GM21723 (cell line): Measurements from ENCODE around the gene EPHB4.

Experiments
- ATAC-seq: cut with Tn5 transposase; IDR thresholded peaks from one replicate; pipeline ENCODE4 v1.9.1; 2021; ENCODE audit warnings: mild to moderate bottlenecking, moderate library complexity; ENCODE audit not compliant: unreplicated experiment

EPHB4 gene

DNA sequence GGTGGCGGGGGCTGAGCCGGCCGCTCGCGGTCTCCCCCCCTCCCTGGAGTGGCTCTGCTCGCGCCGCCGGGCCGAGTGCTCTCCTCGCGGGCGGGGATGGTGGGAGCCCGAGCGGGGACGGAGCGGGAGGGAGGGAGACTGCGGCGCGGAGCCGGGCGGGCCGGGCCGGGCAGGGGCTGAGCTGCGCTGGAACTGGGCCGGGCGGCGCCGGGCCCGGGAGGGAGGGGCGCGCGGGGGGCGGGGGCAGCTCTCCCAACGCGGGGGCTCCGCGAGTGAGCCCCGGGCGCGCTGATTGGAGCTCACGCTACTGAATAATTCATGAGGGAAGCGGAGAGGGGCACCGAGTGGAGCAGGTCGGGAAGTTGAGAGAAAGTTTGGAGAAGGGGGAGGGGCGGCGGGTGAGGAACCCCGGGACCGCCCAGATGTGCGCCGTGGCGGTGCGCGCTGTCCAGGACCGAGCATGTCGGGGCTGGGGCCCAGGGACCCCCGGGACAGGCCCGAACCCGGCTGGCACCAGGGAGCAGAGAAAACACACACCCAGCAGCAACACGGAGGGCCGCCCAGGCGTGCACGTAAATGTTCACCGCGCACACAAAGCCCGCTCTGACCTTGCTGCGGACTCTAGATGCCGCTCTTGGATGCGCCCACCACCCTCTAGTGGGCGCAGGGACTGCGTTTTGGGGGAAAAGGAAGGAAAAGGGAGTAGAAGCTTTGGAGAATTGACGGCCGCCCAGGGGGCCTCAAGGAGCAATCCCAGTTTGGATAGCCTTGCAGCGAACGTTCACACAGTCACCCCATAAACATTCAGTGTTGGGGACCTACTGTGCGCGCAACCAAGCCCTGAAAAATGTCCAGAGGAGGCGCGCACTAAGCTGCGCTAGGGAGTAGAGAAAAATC is at the start of gene EPHB4:
Gene EPHB4 (minus strand): TSS at position 194 of the 897 bp plus-strand sequence. CDS start 493 bp downstream, outside the sequence.
- ATAC-seq = no peak

DNA sequence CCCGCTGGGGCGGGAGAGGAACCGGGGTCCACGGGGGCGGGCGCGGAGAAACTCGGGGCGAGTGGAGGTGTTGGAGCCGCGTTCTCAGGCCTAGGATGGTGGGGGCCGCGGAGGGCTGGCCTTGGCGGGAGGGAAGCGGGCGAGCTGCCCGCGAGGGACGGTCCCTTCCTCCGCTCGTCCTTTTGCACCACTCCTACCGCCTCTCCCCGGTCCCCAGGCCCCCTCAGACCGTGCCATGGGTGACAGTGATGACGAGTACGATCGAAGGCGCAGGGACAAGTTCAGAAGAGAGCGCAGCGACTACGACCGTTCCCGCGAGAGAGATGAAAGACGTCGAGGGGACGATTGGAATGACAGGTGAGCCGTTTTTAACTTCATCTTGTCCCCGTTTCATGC is 48.0 kb upstream of the EPHB4 start:
- peak; percentile 44 for ATAC-seq

- ATAC-seq = peak; percentile 85
These were observed 47.4 kb upstream of the EPHB4 start, which contains the start of gene SRRT for GRCh38 chr7:100874577-100875355. SRRT (plus strand) TSS chr7:100875103; CDS start chr7:100875591, 488 bp downstream.

- ATAC-seq = no peak
These were observed 46.9 kb upstream of the EPHB4 start for GRCh38 chr7:100874300-100874576.

- no peak for ATAC-seq
These were observed 46.4 kb upstream of the EPHB4 start for GRCh38 chr7:100873599-100874299.

DNA sequence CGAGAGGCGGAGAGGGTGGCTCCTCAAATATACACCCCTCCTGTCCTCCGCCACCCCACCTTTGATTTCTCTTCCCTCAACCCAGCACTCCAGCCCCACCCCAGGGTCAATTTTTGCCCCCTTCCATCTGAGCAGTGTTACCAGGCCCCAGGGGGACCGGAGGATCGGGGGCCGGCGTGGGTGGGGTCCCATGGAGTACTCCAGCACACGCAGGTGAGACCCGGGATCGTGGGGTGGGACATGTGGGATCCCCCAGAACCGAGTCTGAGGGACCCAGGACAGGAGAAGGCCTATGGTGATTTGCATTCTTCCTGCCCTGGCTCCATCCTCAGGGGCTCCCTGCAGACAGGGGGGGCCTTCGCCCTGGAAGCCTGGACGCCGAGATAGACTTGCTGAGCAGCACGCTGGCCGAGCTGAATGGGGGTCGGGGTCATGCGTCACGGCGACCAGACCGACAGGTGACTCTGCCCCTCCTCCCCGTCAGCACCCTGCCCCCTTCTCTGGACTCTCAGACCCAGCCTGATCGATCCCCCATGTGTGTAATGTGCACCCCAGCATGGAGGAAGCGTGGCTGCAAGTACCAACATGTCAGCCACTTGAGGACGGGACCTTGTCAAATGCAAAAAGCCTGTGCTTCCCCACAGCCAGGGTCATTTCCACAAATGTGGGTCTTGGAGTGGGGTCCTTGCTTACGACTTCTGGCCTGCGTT is 40.6 kb upstream of the EPHB4 start:
- ATAC-seq = no peak

DNA sequence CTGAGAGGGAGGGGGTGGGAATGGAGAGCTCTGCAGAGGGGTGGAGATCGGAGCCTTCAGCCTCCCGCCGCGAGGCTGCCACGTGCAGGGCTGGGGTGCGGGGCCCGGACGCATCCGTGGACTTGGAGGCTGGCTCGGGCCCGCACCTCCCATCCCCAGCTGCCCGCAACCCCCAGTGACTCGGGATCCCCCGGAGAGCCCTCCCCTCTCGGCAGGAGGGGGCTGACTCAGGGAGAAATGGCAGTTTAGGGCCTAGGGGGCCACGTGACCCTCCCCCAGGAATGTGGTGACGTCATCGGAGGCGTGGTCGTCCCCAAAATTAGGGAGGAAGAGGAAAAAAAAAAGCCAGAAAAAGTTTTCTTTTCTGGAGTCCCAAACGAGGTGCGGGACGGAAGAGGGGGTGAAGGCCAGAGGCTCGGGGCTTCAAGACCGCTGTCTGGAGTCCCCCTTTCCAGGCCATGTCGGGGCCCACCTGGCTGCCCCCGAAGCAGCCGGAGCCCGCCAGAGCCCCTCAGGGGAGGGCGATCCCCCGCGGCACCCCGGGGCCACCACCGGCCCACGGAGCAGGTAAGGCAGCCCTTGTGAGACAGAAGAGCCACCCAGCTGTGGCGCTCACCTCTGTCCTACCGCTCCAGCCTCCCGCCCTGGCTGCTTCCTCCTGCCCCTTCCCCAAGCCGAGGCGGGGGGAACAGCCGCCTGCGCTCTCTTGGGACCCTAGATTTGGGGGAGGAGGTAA is 39.9 kb upstream of the EPHB4 start, which contains the start of gene TRIP6:
Gene TRIP6 (plus strand): TSS at position 348 of the 736 bp plus-strand sequence. CDS start 111 bp downstream, at position 459.
- peak; percentile 57 for ATAC-seq

DNA sequence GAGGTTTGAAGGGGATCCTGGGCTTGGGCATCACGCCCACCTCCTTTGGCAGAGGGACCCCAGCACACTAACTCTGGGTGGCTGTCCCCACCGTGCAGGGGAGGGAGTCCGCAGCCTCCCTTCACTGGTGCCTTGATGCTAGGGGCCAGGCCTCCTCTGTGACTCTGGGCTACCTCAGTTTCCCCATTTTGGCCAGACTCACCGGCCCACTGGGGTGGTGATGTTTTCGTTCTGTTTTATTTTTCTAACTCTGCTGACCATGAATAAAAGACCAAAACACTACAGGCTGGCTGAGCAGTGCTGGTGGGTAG is 39.4 kb upstream of the EPHB4 start:
- ATAC-seq = peak; percentile 10

- ATAC-seq = no peak
These were observed 38.8 kb upstream of the EPHB4 start for GRCh38 chr7:100865938-100866728.

DNA sequence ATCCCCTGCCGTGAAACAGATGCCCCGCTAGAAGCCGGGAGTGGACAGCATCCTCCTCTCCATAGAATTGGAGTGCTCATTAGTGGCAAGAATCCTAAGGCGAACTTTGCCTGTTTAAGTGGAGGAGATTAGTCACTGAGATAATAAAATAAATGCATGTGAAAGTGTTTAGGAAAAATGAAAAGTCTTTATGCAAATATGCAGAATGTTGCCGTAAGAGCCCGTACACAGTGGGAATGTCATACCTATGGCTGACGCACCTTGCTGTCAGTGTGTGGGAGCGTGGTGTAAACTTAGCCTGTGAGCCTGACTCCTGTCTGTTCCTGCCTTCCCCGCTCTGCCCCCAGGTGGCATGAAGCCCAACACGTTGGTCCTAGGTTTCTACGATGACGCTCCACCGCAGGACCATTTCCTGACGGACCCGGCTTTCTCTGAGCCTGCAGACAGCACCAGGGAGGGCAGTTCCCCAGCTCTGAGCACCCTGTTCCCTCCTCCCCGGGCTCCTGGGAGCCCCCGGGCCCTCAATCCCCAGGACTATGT is 38.1 kb upstream of the EPHB4 start:
- no peak for ATAC-seq

GRCh38 chr7:100864263-100864845 is 37.0 kb upstream of the EPHB4 start:
- ATAC-seq = no peak

DNA sequence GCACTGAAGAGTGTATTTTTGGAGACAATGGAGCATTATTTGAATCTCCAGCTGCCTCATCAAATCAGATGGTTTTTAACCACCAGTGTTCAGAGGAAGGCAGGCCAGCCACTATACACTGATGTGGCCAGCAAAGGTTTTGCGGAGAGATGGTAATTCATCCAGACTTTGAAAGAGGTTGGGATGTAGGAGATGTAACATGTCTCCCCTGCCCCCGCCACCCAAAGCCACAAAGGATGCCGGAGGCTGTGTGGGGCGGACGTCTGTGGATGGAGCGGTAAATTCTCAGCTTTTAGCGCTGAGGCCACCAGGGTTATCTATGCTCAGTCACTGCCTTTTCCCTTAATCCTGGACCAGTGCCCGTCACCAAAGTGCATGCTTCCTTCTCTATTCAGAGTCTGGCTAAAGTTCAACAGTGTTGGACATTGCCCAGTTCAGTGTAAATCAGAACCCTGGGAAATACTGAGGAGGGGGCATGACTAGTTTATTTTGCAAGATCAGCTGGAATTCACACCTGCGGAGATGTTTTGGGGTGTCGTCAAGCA is 36.2 kb upstream of the EPHB4 start:
- no peak for ATAC-seq

DNA sequence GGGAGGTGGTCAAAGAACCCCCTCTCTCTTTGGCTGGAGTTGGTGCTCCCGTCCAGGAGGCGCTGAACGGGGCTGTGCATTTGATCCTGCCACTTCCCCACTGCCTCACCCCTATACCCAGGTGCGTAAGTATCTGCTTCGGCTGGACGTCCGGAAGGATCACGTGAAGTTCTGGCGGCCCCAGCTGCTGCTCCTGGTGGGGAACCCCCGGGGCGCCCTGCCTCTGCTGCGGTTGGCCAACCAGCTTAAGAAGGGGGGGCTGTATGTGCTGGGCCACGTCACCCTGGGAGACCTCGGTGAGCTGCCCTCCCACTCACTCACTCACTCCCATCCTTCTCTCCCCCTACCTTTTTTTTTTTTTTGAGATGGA is 34.3 kb upstream of the EPHB4 start:
- ATAC-seq = no peak

GRCh38 chr7:100860702-100861615 is 33.6 kb upstream of the EPHB4 start:
- no peak for ATAC-seq

- ATAC-seq = no peak
These were observed 32.5 kb upstream of the EPHB4 start for GRCh38 chr7:100859856-100860255.

- ATAC-seq = no peak
These were observed 29.6 kb upstream of the EPHB4 start for GRCh38 chr7:100856871-100857282.

DNA sequence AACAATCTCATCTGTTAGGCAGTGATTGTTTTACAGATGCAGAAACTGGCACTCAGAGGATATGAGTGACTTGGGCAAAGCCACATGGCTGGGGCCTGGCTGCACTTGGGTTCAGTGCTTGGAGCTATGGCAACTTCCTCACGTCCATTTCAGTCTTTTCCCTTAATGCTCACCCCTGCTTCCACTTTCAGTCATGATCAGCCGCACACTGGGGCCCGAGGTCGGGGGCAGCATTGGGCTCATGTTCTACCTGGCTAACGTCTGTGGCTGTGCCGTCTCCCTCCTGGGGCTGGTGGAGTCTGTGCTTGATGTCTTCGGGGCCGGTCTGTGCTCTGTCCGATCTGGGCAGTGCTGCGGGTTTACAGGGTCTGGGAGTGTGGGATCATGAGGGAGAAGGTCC is 28.2 kb upstream of the EPHB4 start:
- no peak for ATAC-seq
